Renal cortex interstitium (tissue), 11 donors: ENCODE data around the gene TRAK1. TPM values are rescaled to one million over a fixed set of nuclear protein-coding genes. Genes with fewer than 3 reads are reported as not detected.

Experiments used
- DNase-seq, 11 donors: peaks; one replicate each; pipeline ENCODE4 v3.0.0-alpha.2; 2013; ENCODE audit warnings: low read depth in 9 of 11, low spot score in 4 of 11; ENCODE audit errors: extremely low read depth in 1 of 11
- polyA plus RNA-seq, 3 donors: library from polyadenylated mRNA; unstranded; fragments of 120-200 nt; gene quantifications; one replicate each; pipeline ENCODE4 v1.2.1, GENCODE V29; 2013; ENCODE audit not compliant: insufficient read length in 3 of 3

TRAK1 gene
- polyA plus RNA-seq, 3 donors: 42.3 to 48.7 (median 43.7) TPM

GRCh38 chr3:42115946-42116345, 24.8 kb downstream of the TRAK1 start:
- DNase-seq: no peak

GRCh38 chr3:42116466-42116865, 25.3 kb downstream of the TRAK1 start:
- DNase-seq: no peak

GRCh38 chr3:42117175-42118008, 26.2 kb downstream of the TRAK1 start:
- no peak for DNase-seq

GRCh38 chr3:42118762-42119361, 27.7 kb downstream of the TRAK1 start:
- DNase-seq: no peak

GRCh38 chr3:42119561-42120355, 28.6 kb downstream of the TRAK1 start:
- DNase-seq: no peak

- no peak for DNase-seq
These were observed 29.7 kb downstream of the TRAK1 start for GRCh38 chr3:42120866-42121265.

- no peak for DNase-seq
These were observed 31.3 kb downstream of the TRAK1 start for GRCh38 chr3:42122261-42123011.

- no peak for DNase-seq
These were observed 31.9 kb downstream of the TRAK1 start for GRCh38 chr3:42123012-42123581.

GRCh38 chr3:42123824-42124658, 32.9 kb downstream of the TRAK1 start:
- no peak for DNase-seq

GRCh38 chr3:42127226-42127625, 36.1 kb downstream of the TRAK1 start:
- no peak for DNase-seq

- no peak for DNase-seq
These were observed 37.4 kb downstream of the TRAK1 start for GRCh38 chr3:42128526-42128925.

GRCh38 chr3:42129014-42129953, 38.1 kb downstream of the TRAK1 start:
- no peak for DNase-seq

GRCh38 chr3:42130007-42130328, 38.8 kb downstream of the TRAK1 start:
- DNase-seq: no peak

GRCh38 chr3:42130329-42131070, 39.3 kb downstream of the TRAK1 start:
- no peak for DNase-seq

GRCh38 chr3:42133500-42134298, 42.5 kb downstream of the TRAK1 start:
- DNase-seq: no peak
